Ovary (tissue), 9 donors: Measurements from ENCODE around the gene COL23A1. TPM values are rescaled to one million over a fixed set of nuclear protein-coding genes. Genes with fewer than 3 reads are reported as not detected.

ENCODE experiments used
- DNase-seq, 5 donors: peaks; one replicate each; pipeline ENCODE4 v3.0.0-alpha.2; 2019 to 2020
- H3K27ac ChIP-seq, 2 donors: fragments of 200-600 bp; one replicate each; pipeline versions ENCODE4 v1.5.1 to v1.8.0; 2019 to 2022
- H3K27me3 ChIP-seq: fragments of 200-600 bp; one replicate; pipeline ENCODE4 v1.8.0; 2022
- H3K36me3 ChIP-seq: fragments of 200-600 bp; sonication (generic); one replicate; pipeline ENCODE4 v1.5.1; 2019
- H3K4me1 ChIP-seq: one replicate; pipeline ENCODE4 v1.8.1; 2013; ENCODE audit warnings: mild to moderate bottlenecking, moderate library complexity; ENCODE audit not compliant: insufficient read depth
- H3K4me3 ChIP-seq: fragments of 200-600 bp; sonication (generic); one replicate; pipeline ENCODE4 v1.5.1; 2017
- H3K9me3 ChIP-seq, 2 donors: fragments of 200-600 bp in 1 of 2; sonication (generic) in 1 of 2; one replicate each; pipeline versions ENCODE4 v1.5.1 to v1.8.1; 2013 to 2019; ENCODE audit warnings: mild to moderate bottlenecking in 1 of 2, moderate library complexity in 1 of 2
- CTCF ChIP-seq, 3 donors: fragments of 450-650 bp in 2 of 3; fragments of 200-600 bp in 1 of 3; IDR thresholded peaks; one replicate each; pipeline versions ENCODE4 v1.5.1 to v1.8.0; 2016 to 2022; ENCODE audit warnings: antibody characterized with exemption in 3 of 3, mild to moderate bottlenecking in 1 of 3
- EP300 ChIP-seq: sonication (generic); formaldehyde crosslinking; IDR thresholded peaks from one replicate; pipeline ENCODE4 v1.6.1; 2017; ENCODE audit warnings: antibody characterized with exemption
- POLR2A ChIP-seq: fragments of 450-650 bp; IDR thresholded peaks from one replicate; pipeline ENCODE4 v1.6.1; 2017; ENCODE audit warnings: antibody characterized with exemption, mild to moderate bottlenecking, moderate library complexity
- WGBS, 3 donors: extraction: QIAGEN DNeasy Blood & Tissue Kit in 1 of 3; methylation state at CpG; one replicate each; pipeline versions ENCODE4 v1.1.5 to v1.1.7; 2013 to 2017; 5-methylcytosine and 5-hydroxymethylcytosine counted together
- intact Hi-C, 4 donors: fragments of 100-400 bp; cut with DNase I; formaldehyde crosslinking; loops; one replicate each; pipeline versions ENCODE4 v1.11.0 to v1.15.1; 2022 to 2023
- polyA plus RNA-seq, 2 donors: library from polyadenylated mRNA; stranded (reverse); fragments of 200-250 nt in 1 of 2; fragments of 350-450 nt in 1 of 2; fragmentation: Illumina TruSeq in 1 of 2; extraction: RNeasy Lipid Tissue Mini Kit (QIAGEN cat#74804) in 1 of 2; gene quantifications; one replicate each; pipeline ENCODE4 v1.2.3, GENCODE V29; 2013 to 2014
- total RNA-seq, 7 donors: library from RNA; depleted of rRNA in 2 of 7; stranded (reverse); fragments of >200 nt in 2 of 7; fragmentation: NEBNext Ultra II Directional in 3 of 7; extraction: Animal tissue kit (Norgen Biotek cat#: 25700) in 3 of 7; gene quantifications; one replicate each; pipeline versions ENCODE4 v1.1.0 to v1.2.4, GENCODE V29; 2016 to 2023
- donor health status: DM: no; HTN: no; CAD: no; lungs with moderate emphysema.
- donor health status: DM: no; HTN: no; CAD: no.
- donor health status: Bipolar disorder and iron deficiency.
- donor health status: DM: yes; HTN: yes; CAD: no.
- donor health status: DM: no; HTN: no; CAD: no.
- donor health status: DM: yes; HTN: yes; CAD: no.

COL23A1 gene
- total and polyA plus RNA-seq, 9 donors: 0.13 to 0.92 (median 0.39) TPM; not detected in 1

- no peak for TF ChIP-seq CTCF (IDR thresholded peaks at IDR 0.05)
- no peak for TF ChIP-seq POLR2A
- TF ChIP-seq EP300: no peak
- Histone ChIP-seq H3K9me3 (no peaks in the 10 kb centered on the region), H3K27me3 (no peaks in the 10 kb centered on the region), H3K36me3 (no peaks in the 10 kb centered on the region), H3K4me1 (no peaks in the 10 kb centered on the region), H3K27ac (no peak overlapping the region), H3K4me3 (no peak overlapping the region)
- intact Hi-C loops: no loop called here
- WGBS, 3 donors: 82 to 89% (median 86%) methylated on average over 23 of the region's 23 CpGs
- no peak for DNase-seq
Measured at GRCh38 chr5:178442405-178443257, 147.6 kb downstream of the COL23A1 start.

- Histone ChIP-seq H3K4me3 (no peak overlapping the region), H3K36me3 (no peaks in the 10 kb centered on the region), H3K4me1 (no peaks in the 10 kb centered on the region), H3K27me3 (no peaks in the 10 kb centered on the region), H3K27ac (no peak overlapping the region), H3K9me3 (no peaks in the 10 kb centered on the region)
- TF ChIP-seq POLR2A: no peak
- no peak for TF ChIP-seq CTCF (IDR thresholded peaks at IDR 0.05)
- no peak for TF ChIP-seq EP300
- WGBS, 3 donors: 93 to 97% (median 96%) methylated on average over 18 of the region's 18 CpGs
- DNase-seq: no peak
- intact Hi-C loops: no loop called here
Measured at GRCh38 chr5:178441486-178442270, 148.5 kb downstream of the COL23A1 start.

- no peaks in the 10 kb centered on the region for H3K27me3 ChIP-seq
- H3K4me1 ChIP-seq: no peaks in the 10 kb centered on the region
- no peak overlapping the region for H3K27ac ChIP-seq
- 79 to 91% (median 90%) methylated on average over 7 of the region's 7 CpGs for WGBS, 3 donors
- no peak for DNase-seq
- no peak overlapping the region for H3K4me3 ChIP-seq
- H3K9me3 ChIP-seq: no peaks in the 10 kb centered on the region
- TF ChIP-seq CTCF (IDR thresholded peaks at IDR 0.05): no peak
- TF ChIP-seq POLR2A: no peak
- no peak for TF ChIP-seq EP300
- no peaks in the 10 kb centered on the region for H3K36me3 ChIP-seq
- intact Hi-C loops: no loop called here
Measured at GRCh38 chr5:178440181-178440580, 150.0 kb downstream of the COL23A1 start.

DNA sequence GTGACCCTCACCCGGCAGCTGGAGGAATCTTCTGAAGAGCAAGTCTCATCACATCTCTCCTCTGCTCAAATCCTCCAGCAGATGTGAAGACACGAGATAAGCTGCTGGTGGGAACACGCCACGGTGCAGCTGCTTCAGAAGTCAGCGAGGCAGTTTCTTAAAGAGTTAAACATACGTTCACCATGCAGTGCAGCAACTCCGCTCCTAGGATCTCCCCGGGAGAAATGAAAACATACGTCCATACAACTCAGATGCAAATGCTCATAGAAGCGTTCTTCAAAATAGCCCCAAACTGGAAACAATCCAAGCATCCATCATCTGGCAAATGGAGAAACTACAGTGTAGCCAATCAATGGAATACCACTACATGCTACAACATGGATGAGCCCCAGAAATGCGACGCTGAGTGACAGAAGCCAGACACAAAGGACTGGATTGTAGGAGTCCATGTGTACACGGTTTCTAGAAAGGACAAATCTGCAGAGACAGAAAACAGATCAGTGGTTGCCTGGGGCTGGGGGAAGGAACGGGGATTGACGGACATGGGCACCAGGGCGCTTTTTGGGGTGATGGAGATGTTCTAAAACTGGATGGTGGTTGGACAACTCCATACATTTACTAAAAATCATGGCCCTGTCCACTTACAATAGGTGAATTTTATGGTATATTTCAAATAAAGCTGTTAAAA lies 150.6 kb downstream of the COL23A1 start:
- no peak for TF ChIP-seq POLR2A
- TF ChIP-seq EP300: no peak
- no peak for TF ChIP-seq CTCF (IDR thresholded peaks at IDR 0.05)
- H3K4me3 ChIP-seq: no peak overlapping the region
- H3K27me3 ChIP-seq: no peaks in the 10 kb centered on the region
- H3K27ac ChIP-seq: no peak overlapping the region
- H3K9me3 ChIP-seq: no peaks in the 10 kb centered on the region
- WGBS, 3 donors: 35 to 52% (median 36%) methylated on average over 16 of the region's 16 CpGs
- no peaks in the 10 kb centered on the region for H3K4me1 ChIP-seq
- intact Hi-C loops: no loop called here
- DNase-seq: no peak
- H3K36me3 ChIP-seq: no peaks in the 10 kb centered on the region
